HepG2 (cell line): ENCODE results near the gene ST3GAL5. TPM values are rescaled to one million over a fixed set of nuclear protein-coding genes. Genes with fewer than 3 reads are reported as not detected.

ENCODE experiments used
- ATAC-seq: fragments of 200-7000 bp; cut with Tn5 transposase; 3 replicates; pipeline ENCODE4 v1.9.1; 2020; ENCODE audit warnings: mild to moderate bottlenecking, moderate library complexity
- BruUV-seq: library from RNA; stranded (reverse); fragments of 400-500 nt; replicated peaks from 2 replicates; lab custom pipeline; 2021; lab: Mats Ljungman, UMichigan
- CTCF ChIA-PET: fragments of 300-600 bp; formaldehyde crosslinking; extraction: SDS; loops from one replicate; lab custom pipeline; 2021; ENCODE audit warnings: low total read pairs, inconsistent platforms, low intra/inter-chr PET ratio; lab: Yijun Ruan, JAX
- POLR2A ChIA-PET: fragments of 350-600 bp; sonication (Branson Sonifier 250); formaldehyde crosslinking; loops from one replicate; lab custom pipeline; 2020; ENCODE audit warnings: antibody characterized with exemption, inconsistent platforms; lab: Yijun Ruan, JAX
- DNase-seq: peaks from one replicate; pipeline ENCODE4 v3.0.0-alpha.2; 2015; ENCODE audit warnings: low spot score
- FAIRE-seq: peaks from 3 replicates; lab custom pipeline; 2011; peaks lifted over from hg19 to GRCh38; lab: Jason Lieb, UNC
- H2AFZ ChIP-seq: one replicate; pipeline ENCODE4 v1.6.1; 2011; ENCODE audit warnings: low read length, inconsistent platforms
- H3K27ac ChIP-seq: fragments of 300-600 bp; 3 replicates; pipeline ENCODE4 v1.8.0; 2011; ENCODE audit warnings: mixed run types, mild to moderate bottlenecking, mixed read lengths, low read length, inconsistent platforms; ENCODE audit not compliant: insufficient read depth; ENCODE audit errors: extremely low read length
- H3K27me3 ChIP-seq, 2 experiments: fragments of 200-600 bp in 1 of 2; 2 replicates in 1 of 2; 3 replicates in 1 of 2; pipeline versions ENCODE4 v1.6.0 to v1.8.0; 2011; ENCODE audit warnings: low read length in 2 of 2, mild to moderate bottlenecking in 2 of 2, moderate library complexity in 2 of 2, inconsistent platforms in 1 of 2; ENCODE audit not compliant: insufficient read depth in 2 of 2, control insufficient read depth in 1 of 2
- H3K36me3 ChIP-seq, 2 experiments: fragments of 200-600 bp in 1 of 2; replicated peaks in 1 of 2; 2 replicates in 1 of 2; 3 replicates in 1 of 2; pipeline versions ENCODE4 v1.5.1 to v1.8.0; 2011; ENCODE audit warnings: low read length in 2 of 2, inconsistent platforms in 1 of 2; ENCODE audit not compliant: insufficient read depth in 2 of 2, control insufficient read depth in 1 of 2
- H3K4me1 ChIP-seq: 2 replicates; pipeline ENCODE4 v1.5.1; 2012; ENCODE audit warnings: low read length, inconsistent platforms; ENCODE audit not compliant: insufficient read depth
- H3K4me2 ChIP-seq: 2 replicates; pipeline ENCODE4 v1.6.0; 2011; ENCODE audit warnings: low read depth, low read length, inconsistent platforms
- H3K4me3 ChIP-seq, 3 experiments: fragments of 200-600 bp in 1 of 3; sonication (generic), shearing (Covaris generic) in 1 of 3; replicated peaks in 1 of 3; 2 replicates each; pipeline ENCODE4 v1.5.1; 2011 to 2016; ENCODE audit warnings: low read length in 3 of 3, inconsistent platforms in 2 of 3, low read depth in 2 of 3, mild to moderate bottlenecking in 2 of 3, control low read depth in 1 of 3, mixed read lengths in 1 of 3; ENCODE audit not compliant: insufficient read depth in 1 of 3
- H3K79me2 ChIP-seq: one replicate; pipeline ENCODE4 v1.6.1; 2011; ENCODE audit warnings: low read length, inconsistent platforms; ENCODE audit not compliant: insufficient read depth
- H3K9ac ChIP-seq: 2 replicates; pipeline ENCODE4 v1.6.0; 2011; ENCODE audit warnings: mild to moderate bottlenecking, low read depth, low read length, inconsistent platforms; ENCODE audit not compliant: insufficient read depth
- H3K9me3 ChIP-seq: 2 replicates; pipeline ENCODE4 v1.5.1; 2012; ENCODE audit warnings: mild to moderate bottlenecking, low read length
- H4K20me1 ChIP-seq: 2 replicates; pipeline ENCODE4 v1.6.0; 2011; ENCODE audit warnings: inconsistent platforms, mild to moderate bottlenecking, low read length, moderate library complexity; ENCODE audit not compliant: insufficient read depth
- ARID4A ChIP-seq: sonication (generic); formaldehyde crosslinking; IDR thresholded peaks from 2 replicates; pipeline ENCODE4 v1.5.0; 2020; ENCODE audit warnings: mild to moderate bottlenecking, missing genetic modification reagents, borderline replicate concordance
- MED1 ChIP-seq: sonication (generic); formaldehyde crosslinking; IDR thresholded peaks from 2 replicates; pipeline ENCODE4 v1.4.0; 2020; ENCODE audit warnings: missing genetic modification reagents
- ZHX2 ChIP-seq, 2 experiments: sonication (generic) in 1 of 2; formaldehyde crosslinking in 1 of 2; IDR thresholded peaks; 2 replicates each; pipeline versions ENCODE4 v1.6.1 to v1.9.0; 2014 to 2022; ENCODE audit warnings: antibody characterized with exemption in 1 of 2, borderline replicate concordance in 1 of 2, inconsistent platforms in 1 of 2, low read depth in 1 of 2, missing genetic modification reagents in 1 of 2
- ZNF142 ChIP-seq: sonication (generic); formaldehyde crosslinking; IDR thresholded peaks from 2 replicates; pipeline ENCODE4 v1.4.0; 2020; ENCODE audit warnings: missing genetic modification reagents
- ZNF44 ChIP-seq: sonication (generic); formaldehyde crosslinking; IDR thresholded peaks from 2 replicates; pipeline ENCODE4 v1.5.1; 2020; ENCODE audit warnings: mild to moderate bottlenecking, missing genetic modification reagents
- WGBS: methylation state at CpG from one replicate; pipeline ENCODE4 v1.1.6; 2017; ENCODE audit warnings: low lambda C conversion rate; 5-methylcytosine and 5-hydroxymethylcytosine counted together
- in situ Hi-C: cut with HindIII; loops from 2 replicates; pipeline ENCODE4 v1.10.0; 2017; ENCODE audit warnings: low pct_unique_long_range_greater_than_20kb; ENCODE audit not compliant: extremely low pct_ligation_motif_present
- intact Hi-C: fragments of 100-400 bp; cut with micrococcal nuclease; formaldehyde crosslinking; loops from one replicate; pipeline ENCODE4 v1.10.0; 2022; ENCODE audit not compliant: unreplicated experiment
- polyA plus RNA-seq, 8 experiments: library from polyadenylated mRNA; depleted of rRNA in 3 of 8; stranded (reverse) in 7 of 8; unstranded in 1 of 8; fragments of >200 nt; fragmentation: Illumina TruSeq in 4 of 8; extraction: Trizol in 4 of 8; gene quantifications; 2 replicates each; pipeline versions ENCODE4 v1.2.1 to v1.2.3, GENCODE V29; 2011 to 2016; ENCODE audit warnings: low read depth in 4 of 8, missing spikeins in 1 of 8, mixed read lengths in 1 of 8; ENCODE audit not compliant: insufficient read depth in 1 of 8
- total RNA-seq, 5 experiments: library from RNA; depleted of rRNA; stranded (reverse); fragments of >200 nt; fragmentation: Illumina TruSeq; extraction: Trizol; gene quantifications; 2 replicates each; pipeline ENCODE4 v1.2.3, GENCODE V29; 2016; ENCODE audit warnings: low read depth in 1 of 5

Gene ST3GAL5
- total and polyA plus RNA-seq, 2 of the 13 experiments (the other 11 are each of a cell fraction or from before 2014, with no cell fraction given): 1.3 to 2.0 TPM

DNA sequence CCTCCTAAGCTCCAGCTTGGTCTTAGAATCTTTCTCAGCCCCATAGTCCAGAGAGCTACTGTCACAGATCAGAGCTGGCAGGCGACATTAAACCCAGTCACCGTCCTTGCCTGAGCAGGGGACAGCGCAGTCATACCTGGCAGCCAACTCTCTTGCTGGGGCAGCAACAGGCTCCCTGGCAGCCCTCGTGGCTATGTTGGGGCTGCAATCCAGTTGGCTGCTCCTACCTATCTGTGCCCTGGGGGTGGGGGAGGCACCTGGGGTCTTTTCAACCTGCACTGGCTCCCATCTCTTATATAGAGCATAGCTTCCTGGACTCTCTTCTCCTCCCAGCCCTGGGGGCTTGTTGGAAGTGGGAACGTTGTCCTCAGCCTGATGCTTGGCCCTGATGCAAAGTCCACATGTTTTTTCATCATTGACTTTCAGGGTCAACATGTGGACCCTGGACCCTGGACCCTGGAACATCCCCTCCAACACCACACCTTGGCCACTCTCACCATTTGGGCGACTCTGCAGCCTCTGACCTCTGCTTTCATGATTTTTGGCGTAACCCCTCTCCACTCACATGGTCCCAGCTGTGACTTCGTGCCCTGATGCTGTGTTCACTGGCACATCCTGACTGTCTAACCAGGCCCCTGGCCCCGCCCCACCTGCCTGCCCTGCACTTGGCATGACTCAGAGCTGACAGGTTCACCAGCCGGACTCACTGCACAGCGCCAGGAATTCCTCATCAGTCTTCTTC, 89.4 kb downstream of the ST3GAL5 start:
- Histone ChIP-seq H3K4me1 (peaks cover 41% of the 10 kb centered on the region), H4K20me1 (no peaks in the 10 kb centered on the region), H3K36me3 (no peaks in the 10 kb centered on the region), H3K79me2 (no peaks in the 10 kb centered on the region), H3K27ac (no peak overlapping the region), H3K9ac (no peak overlapping the region), H2AFZ (no peak overlapping the region), H3K4me2 (peak overlapping the region; percentile 27; the same call in 1 of the 2 replicates), H3K4me3 (no peak overlapping the region; a peak in 1 of 6 replicates), H3K9me3 (no peaks in the 10 kb centered on the region), H3K27me3 (no peaks in the 10 kb centered on the region)
- intact Hi-C loops: loop anchor here (2.0 kb wide), 1 partner anchor 27 kb away; no protein-coding TSS in a partner anchor
- CTCF ChIA-PET: no interaction called here
- FAIRE-seq (no peak), DNase-seq (peak; percentile 64), ATAC-seq (peak; percentile 59)
- 21% methylated on average over 11 of the region's 11 CpGs for WGBS
- POLR2A ChIA-PET: interaction anchor here (1.5 to 1.7 kb wide), 2 partner anchors 27 to 57 kb away, joined by 8 to 10 read pairs; no protein-coding TSS in a partner anchor
- no TSS peak for BruUV-seq
- in situ Hi-C loops: no loop called here
- TF ChIP-seq ARID4A (CRISPR knock-in tag): no peak
- no peak for TF ChIP-seq ZNF44 (CRISPR knock-in tag)
- no peak for TF ChIP-seq ZHX2 (IDR thresholded peaks at IDR 0.05; ENCODE audit: low read depth)
- TF ChIP-seq ZHX2 (CRISPR knock-in tag; IDR thresholded peaks at IDR 0.05; ENCODE audit: borderline replicate concordance): no peak
- TF ChIP-seq MED1 (CRISPR knock-in tag): 0 out of 2 replicates have a peak, but pooled peaks have one; percentile 30
- no peak for TF ChIP-seq ZNF142 (CRISPR knock-in tag)
